Thyroid gland (tissue), 4 donors: Measurements from ENCODE around the gene MANBA. TPM values are rescaled to one million over a fixed set of nuclear protein-coding genes. Genes with fewer than 3 reads are reported as not detected.

Experiments used
- DNase-seq, 2 donors: peaks; one replicate each; pipeline ENCODE4 v3.0.0-alpha.2; 2019
- H3K27ac ChIP-seq, 3 donors: fragments of 200-600 bp; sonication (generic); 1 replicate in 2 of 3; 2 replicates in 1 of 3; pipeline ENCODE4 v1.5.1; 2016 to 2019; ENCODE audit warnings: mild to moderate bottlenecking in 1 of 3, moderate library complexity in 1 of 3
- H3K27me3 ChIP-seq: fragments of 200-600 bp; sonication (generic); one replicate; pipeline ENCODE4 v1.5.1; 2019
- H3K36me3 ChIP-seq, 2 donors: fragments of 200-600 bp; sonication (generic); one replicate each; pipeline ENCODE4 v1.5.1; 2016 to 2019
- H3K4me1 ChIP-seq, 2 donors: fragments of 200-600 bp; sonication (generic); one replicate each; pipeline ENCODE4 v1.5.1; 2017 to 2019
- H3K4me3 ChIP-seq, 3 donors: fragments of 200-600 bp; sonication (generic); replicated peaks in 1 of 3; 1 replicate in 2 of 3; 2 replicates in 1 of 3; pipeline ENCODE4 v1.5.1; 2016; ENCODE audit warnings: mild to moderate bottlenecking in 1 of 3
- H3K9me3 ChIP-seq: fragments of 200-600 bp; sonication (generic); one replicate; pipeline ENCODE4 v1.5.1; 2017
- POLR2A ChIP-seq, 2 donors: fragments of 450-650 bp; IDR thresholded peaks; one replicate each; pipeline ENCODE4 v1.6.1; 2017; ENCODE audit warnings: antibody characterized with exemption in 2 of 2, mild to moderate bottlenecking in 2 of 2, moderate library complexity in 1 of 2
- WGBS, 2 donors: methylation state at CpG; one replicate each; pipeline ENCODE4 v1.1.5; 2017; 5-methylcytosine and 5-hydroxymethylcytosine counted together
- intact Hi-C: fragments of 100-400 bp; cut with DNase I; formaldehyde crosslinking; loops from one replicate; pipeline ENCODE4 v1.15.1; 2023
- total RNA-seq, 4 donors: library from RNA; depleted of rRNA; stranded (reverse); fragments of >200 nt; gene quantifications; one replicate each; pipeline ENCODE4 v1.2.3, GENCODE V29; 2016
- TF ChIP-seq, protein P1 (sequence below), 6 experiments: fragments of 200-600 bp in 3 of 6; fragments of 450-650 bp in 3 of 6; sonication (generic) in 3 of 6; IDR thresholded peaks; one replicate each; pipeline ENCODE4 v1.5.1; 2016 to 2019; ENCODE audit warnings: antibody characterized with exemption in 6 of 6, mild to moderate bottlenecking in 2 of 6, inconsistent platforms in 1 of 6, moderate library complexity in 1 of 6

MANBA gene
- total RNA-seq, 4 donors from 2014 or later: 41.3 to 53.4 (median 45.5) TPM

DNA sequence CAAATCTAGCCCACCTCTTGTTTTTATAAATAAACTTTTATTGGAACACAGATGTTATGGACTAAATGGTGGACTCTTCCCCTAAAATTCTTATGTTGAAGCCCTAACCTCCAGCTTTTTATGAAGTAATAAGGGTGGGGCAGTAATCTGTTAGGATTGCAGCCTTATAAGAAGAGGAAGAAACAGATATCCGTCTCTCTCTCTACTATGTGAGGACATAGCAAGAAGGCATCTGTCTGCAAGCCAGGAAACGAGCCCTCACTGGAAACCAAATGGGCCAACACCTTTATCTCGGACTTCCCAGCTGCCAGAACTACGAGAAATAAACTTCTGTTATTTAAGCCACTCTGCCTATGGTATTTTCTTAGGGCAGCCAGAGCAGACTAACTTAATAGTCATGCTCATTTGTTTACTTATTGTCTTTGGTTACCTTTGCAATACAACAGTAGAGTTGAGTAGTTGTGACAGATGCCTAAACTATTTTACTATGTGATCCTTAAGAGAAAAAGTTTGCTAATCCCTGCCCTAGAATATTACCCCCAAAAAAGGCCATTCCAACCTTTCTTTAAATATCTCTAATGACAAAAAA lies 67.4 kb downstream of the MANBA start:
- intact Hi-C loops: no loop called here
- WGBS, 2 donors: 93 to 94% methylated on average over 4 of the region's 4 CpGs
- Histone ChIP-seq H3K9me3 (no peaks in the 10 kb centered on the region), H3K4me3 (no peak overlapping the region), H3K36me3 (no peaks in the 10 kb centered on the region), H3K27me3 (no peaks in the 10 kb centered on the region), H3K27ac (no peak overlapping the region), H3K4me1 (no peaks in the 10 kb centered on the region)
- TF ChIP-seq, protein P1, sequence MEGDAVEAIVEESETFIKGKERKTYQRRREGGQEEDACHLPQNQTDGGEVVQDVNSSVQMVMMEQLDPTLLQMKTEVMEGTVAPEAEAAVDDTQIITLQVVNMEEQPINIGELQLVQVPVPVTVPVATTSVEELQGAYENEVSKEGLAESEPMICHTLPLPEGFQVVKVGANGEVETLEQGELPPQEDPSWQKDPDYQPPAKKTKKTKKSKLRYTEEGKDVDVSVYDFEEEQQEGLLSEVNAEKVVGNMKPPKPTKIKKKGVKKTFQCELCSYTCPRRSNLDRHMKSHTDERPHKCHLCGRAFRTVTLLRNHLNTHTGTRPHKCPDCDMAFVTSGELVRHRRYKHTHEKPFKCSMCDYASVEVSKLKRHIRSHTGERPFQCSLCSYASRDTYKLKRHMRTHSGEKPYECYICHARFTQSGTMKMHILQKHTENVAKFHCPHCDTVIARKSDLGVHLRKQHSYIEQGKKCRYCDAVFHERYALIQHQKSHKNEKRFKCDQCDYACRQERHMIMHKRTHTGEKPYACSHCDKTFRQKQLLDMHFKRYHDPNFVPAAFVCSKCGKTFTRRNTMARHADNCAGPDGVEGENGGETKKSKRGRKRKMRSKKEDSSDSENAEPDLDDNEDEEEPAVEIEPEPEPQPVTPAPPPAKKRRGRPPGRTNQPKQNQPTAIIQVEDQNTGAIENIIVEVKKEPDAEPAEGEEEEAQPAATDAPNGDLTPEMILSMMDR (IDR thresholded peaks at IDR 0.05): no peak
- TF ChIP-seq POLR2A (IDR thresholded peaks at IDR 0.05): no peak
- no peak for DNase-seq

DNA sequence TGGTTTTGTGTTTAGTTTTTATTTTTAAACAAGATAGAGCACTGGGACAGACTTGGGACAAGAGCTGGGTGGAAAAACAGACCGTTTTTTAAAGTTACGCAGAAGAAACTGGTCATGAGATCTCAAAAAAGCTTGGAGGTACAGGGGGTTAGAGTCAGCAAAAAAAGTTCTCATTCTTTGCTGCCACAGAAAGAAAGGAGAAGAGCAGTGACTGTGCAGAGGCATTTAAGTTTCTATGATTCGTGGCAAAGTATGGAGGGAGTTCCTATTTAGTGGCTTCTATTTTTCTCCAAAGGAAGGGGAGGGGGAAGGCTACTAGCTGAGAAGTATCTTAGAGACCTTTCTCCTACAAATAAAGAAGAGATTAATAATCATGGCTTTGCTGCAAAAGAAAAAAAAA lies 68.3 kb downstream of the MANBA start:
- Histone ChIP-seq H3K4me3 (no peak overlapping the region), H3K27ac (no peak overlapping the region), H3K27me3 (no peaks in the 10 kb centered on the region), H3K36me3 (no peaks in the 10 kb centered on the region), H3K9me3 (no peaks in the 10 kb centered on the region), H3K4me1 (no peaks in the 10 kb centered on the region)
- intact Hi-C loops: no loop called here
- WGBS, 2 donors: 87 to 88% methylated on average over 3 of the region's 3 CpGs
- no peak for TF ChIP-seq POLR2A (IDR thresholded peaks at IDR 0.05)
- TF ChIP-seq, protein P1 (IDR thresholded peaks at IDR 0.05): no peak
- DNase-seq: no peak

DNA sequence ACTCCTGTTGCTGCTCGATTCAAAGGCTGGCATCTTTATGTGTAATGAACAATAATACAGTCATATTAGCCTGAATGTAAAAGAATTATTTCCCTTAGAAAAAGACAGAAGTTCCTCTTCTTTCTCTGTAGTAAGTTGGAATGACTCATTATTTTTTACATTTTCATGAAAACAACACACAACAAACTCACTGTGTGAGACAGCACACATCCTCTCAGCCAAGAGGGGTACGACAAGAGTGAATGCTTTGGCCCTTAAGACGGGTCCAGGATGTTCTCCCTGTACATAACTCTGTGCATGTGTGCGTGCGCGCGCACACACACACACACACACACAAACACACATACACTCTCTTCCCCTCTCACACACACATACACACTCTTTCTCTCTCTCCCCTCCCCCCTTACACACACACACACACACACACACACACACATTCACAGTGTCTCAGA lies 72.8 kb downstream of the MANBA start:
- Histone ChIP-seq H3K27ac (no peak overlapping the region), H3K36me3 (no peaks in the 10 kb centered on the region), H3K4me1 (no peaks in the 10 kb centered on the region), H3K9me3 (no peaks in the 10 kb centered on the region), H3K27me3 (no peaks in the 10 kb centered on the region), H3K4me3 (no peak overlapping the region)
- TF ChIP-seq, protein P1 (IDR thresholded peaks at IDR 0.05): no peak
- no peak for TF ChIP-seq POLR2A (IDR thresholded peaks at IDR 0.05)
- WGBS, 2 donors: 94 to 97% methylated on average over 7 of the region's 7 CpGs
- intact Hi-C loops: no loop called here
- no peak for DNase-seq

DNA sequence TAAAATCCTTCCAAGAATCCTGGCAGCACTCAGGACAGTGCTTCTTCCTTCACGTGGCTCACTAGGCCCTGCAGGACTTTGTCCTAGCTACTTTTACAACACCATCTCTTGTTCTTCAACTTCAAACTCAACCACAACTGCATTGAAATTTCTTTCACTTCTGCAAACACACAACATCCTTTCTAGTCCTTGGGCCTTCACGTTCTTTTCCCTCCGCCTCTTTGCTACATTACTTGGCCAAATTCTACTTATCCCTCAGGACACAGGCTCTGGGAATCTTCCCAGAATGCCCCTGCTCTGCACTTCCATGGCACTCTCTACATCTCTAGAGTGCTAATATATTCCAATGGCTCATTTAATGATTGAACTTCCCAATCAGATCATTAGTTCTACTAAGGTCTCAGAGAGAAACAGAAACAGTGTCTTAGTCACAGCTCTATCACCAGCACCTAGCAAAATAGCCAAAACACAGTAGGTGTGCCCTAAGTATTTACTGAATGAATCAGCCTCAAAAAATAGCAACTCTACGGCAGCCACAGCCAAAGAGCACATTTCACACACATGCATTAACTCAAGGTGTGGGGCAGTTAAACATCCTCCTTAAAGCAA lies 73.3 kb downstream of the MANBA start:
- Histone ChIP-seq H3K27ac (no peak overlapping the region), H3K9me3 (no peaks in the 10 kb centered on the region), H3K36me3 (no peaks in the 10 kb centered on the region), H3K27me3 (no peaks in the 10 kb centered on the region), H3K4me3 (no peak overlapping the region), H3K4me1 (no peaks in the 10 kb centered on the region)
- intact Hi-C loops: no loop called here
- TF ChIP-seq, protein P1 (IDR thresholded peaks at IDR 0.05): no peak
- TF ChIP-seq POLR2A (IDR thresholded peaks at IDR 0.05): no peak
- no peak for DNase-seq
- WGBS, 2 donors: 82 to 88% methylated on average over 4 of the region's 4 CpGs

DNA sequence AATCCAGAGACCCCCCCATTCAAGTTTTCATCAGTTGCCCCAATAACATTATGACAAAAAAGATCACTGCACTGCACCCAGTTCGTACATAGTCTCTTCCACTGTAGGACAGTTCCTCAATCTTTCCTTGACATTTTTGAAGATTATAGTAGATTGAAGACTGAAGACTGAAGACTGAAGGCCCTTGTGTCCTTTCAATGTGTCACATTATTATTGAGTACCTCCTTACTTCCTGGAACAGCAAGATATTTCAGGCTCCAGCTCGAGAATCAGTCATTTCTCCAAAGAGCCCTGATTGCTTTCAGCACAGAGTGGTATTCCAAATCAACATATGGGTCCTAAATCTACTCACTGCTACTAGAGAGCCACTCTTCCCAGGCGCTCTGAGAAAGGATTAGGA lies 75.0 kb downstream of the MANBA start:
- no peaks in the 10 kb centered on the region for H3K9me3 ChIP-seq
- H3K4me1 ChIP-seq: no peaks in the 10 kb centered on the region
- WGBS, 2 donors: 89 to 95% methylated on average over 3 of the region's 3 CpGs
- H3K27me3 ChIP-seq: no peaks in the 10 kb centered on the region
- intact Hi-C loops: no loop called here
- DNase-seq: no peak
- H3K36me3 ChIP-seq: no peaks in the 10 kb centered on the region
- TF ChIP-seq POLR2A (IDR thresholded peaks at IDR 0.05): no peak
- TF ChIP-seq, protein P1 (IDR thresholded peaks at IDR 0.05): no peak
- H3K27ac ChIP-seq: no peak overlapping the region
- no peak overlapping the region for H3K4me3 ChIP-seq
